ENCODE data around the gene POMT1.

- no peak for TF ChIP-seq TAF1 (IDR thresholded peaks at IDR 0.05; ENCODE audit: low read depth, low read length)
- TF ChIP-seq CHD2 (IDR thresholded peaks at IDR 0.05; ENCODE audit: low read length), result no peak
- TF ChIP-seq, protein P1, sequence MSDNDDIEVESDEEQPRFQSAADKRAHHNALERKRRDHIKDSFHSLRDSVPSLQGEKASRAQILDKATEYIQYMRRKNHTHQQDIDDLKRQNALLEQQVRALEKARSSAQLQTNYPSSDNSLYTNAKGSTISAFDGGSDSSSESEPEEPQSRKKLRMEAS (IDR thresholded peaks at IDR 0.05), result no peak
- TF ChIP-seq SIN3A (conservative IDR thresholded peaks at IDR 0.05 in 1 of 2, IDR thresholded peaks at IDR 0.05 in 1 of 2; ENCODE audit: low read depth in 1 of 2, low read length in 2 of 2), result no peak
- TF ChIP-seq EGR1 (IDR thresholded peaks at IDR 0.05; ENCODE audit: borderline replicate concordance, low read depth, low read length), result no peak
- TF ChIP-seq CTCF (IDR thresholded peaks at IDR 0.05; ENCODE audit: control extremely low read depth in 1 of 3, insufficient read depth in 1 of 3, low read depth in 1 of 3, low read length in 3 of 3), result no peak
- TF ChIP-seq RAD21 (IDR thresholded peaks at IDR 0.05 in 1 of 2, conservative IDR thresholded peaks at IDR 0.05 in 1 of 2; ENCODE audit: low read depth in 2 of 2, low read length in 2 of 2), result no peak
- no peak for TF ChIP-seq MAFK (IDR thresholded peaks at IDR 0.05; ENCODE audit: low read depth, low read length)
- TF ChIP-seq HDAC6 (IDR thresholded peaks at IDR 0.05; ENCODE audit: low read depth, low read length), result no peak
- no peak for TF ChIP-seq TEAD4 (IDR thresholded peaks at IDR 0.05; ENCODE audit: low read depth, low read length)
- no peak for TF ChIP-seq BRCA1 (IDR thresholded peaks at IDR 0.05; ENCODE audit: low read depth, low read length)
These were observed 63.4 kb downstream of the POMT1 start for GRCh38 chr9:131566158-131566557.
